Measurements from ENCODE around the gene LRIT3.

GRCh38 chr4:109912706-109913595, 65.0 kb downstream of the LRIT3 start, which contains the start of gene EGF:
- TF ChIP-seq CTCF (conservative IDR thresholded peaks at IDR 0.05; ENCODE audit: low read depth, low read length) (no peak), EZH2 (IDR thresholded peaks at IDR 0.05; ENCODE audit: low read length, unreplicated experiment) (no peak)
